Panc1 (cell line): Measurements from ENCODE around the gene SPTBN1.

ENCODE experiments used
- POLR2AphosphoS5 ChIP-seq: IDR thresholded peaks from 2 replicates; pipeline ENCODE4 v1.6.1; 2012; ENCODE audit warnings: mild to moderate bottlenecking, low read depth, low read length, moderate library complexity
- SIN3A ChIP-seq: IDR thresholded peaks from 2 replicates; pipeline ENCODE4 v1.6.1; 2012; ENCODE audit warnings: low read depth, mild to moderate bottlenecking, low read length, moderate library complexity, borderline replicate concordance; ENCODE audit not compliant: insufficient read depth
- TCF7L2 ChIP-seq: IDR thresholded peaks from 2 replicates; pipeline ENCODE4 v1.6.1; 2011; ENCODE audit warnings: mild to moderate bottlenecking, low read depth, low read length, inconsistent platforms
- TF ChIP-seq, protein P1 (sequence below): fragments of 450-650 bp; IDR thresholded peaks from 2 replicates; pipeline ENCODE4 v1.5.1; 2017; ENCODE audit warnings: mild to moderate bottlenecking
- TF ChIP-seq, protein P2 (sequence below), 2 experiments: IDR thresholded peaks; 2 replicates each; pipeline ENCODE4 v1.6.1; 2011 to 2012; ENCODE audit warnings: low read depth in 2 of 2, control low read depth in 1 of 2, low read length in 1 of 2, mild to moderate bottlenecking in 1 of 2, moderate library complexity in 1 of 2; ENCODE audit not compliant: insufficient read depth in 1 of 2

- TF ChIP-seq SIN3A (no peak), POLR2AphosphoS5 (no peak), TCF7L2 (no peak)
- TF ChIP-seq, protein P1, sequence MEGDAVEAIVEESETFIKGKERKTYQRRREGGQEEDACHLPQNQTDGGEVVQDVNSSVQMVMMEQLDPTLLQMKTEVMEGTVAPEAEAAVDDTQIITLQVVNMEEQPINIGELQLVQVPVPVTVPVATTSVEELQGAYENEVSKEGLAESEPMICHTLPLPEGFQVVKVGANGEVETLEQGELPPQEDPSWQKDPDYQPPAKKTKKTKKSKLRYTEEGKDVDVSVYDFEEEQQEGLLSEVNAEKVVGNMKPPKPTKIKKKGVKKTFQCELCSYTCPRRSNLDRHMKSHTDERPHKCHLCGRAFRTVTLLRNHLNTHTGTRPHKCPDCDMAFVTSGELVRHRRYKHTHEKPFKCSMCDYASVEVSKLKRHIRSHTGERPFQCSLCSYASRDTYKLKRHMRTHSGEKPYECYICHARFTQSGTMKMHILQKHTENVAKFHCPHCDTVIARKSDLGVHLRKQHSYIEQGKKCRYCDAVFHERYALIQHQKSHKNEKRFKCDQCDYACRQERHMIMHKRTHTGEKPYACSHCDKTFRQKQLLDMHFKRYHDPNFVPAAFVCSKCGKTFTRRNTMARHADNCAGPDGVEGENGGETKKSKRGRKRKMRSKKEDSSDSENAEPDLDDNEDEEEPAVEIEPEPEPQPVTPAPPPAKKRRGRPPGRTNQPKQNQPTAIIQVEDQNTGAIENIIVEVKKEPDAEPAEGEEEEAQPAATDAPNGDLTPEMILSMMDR, result no peak
- TF ChIP-seq, protein P2, sequence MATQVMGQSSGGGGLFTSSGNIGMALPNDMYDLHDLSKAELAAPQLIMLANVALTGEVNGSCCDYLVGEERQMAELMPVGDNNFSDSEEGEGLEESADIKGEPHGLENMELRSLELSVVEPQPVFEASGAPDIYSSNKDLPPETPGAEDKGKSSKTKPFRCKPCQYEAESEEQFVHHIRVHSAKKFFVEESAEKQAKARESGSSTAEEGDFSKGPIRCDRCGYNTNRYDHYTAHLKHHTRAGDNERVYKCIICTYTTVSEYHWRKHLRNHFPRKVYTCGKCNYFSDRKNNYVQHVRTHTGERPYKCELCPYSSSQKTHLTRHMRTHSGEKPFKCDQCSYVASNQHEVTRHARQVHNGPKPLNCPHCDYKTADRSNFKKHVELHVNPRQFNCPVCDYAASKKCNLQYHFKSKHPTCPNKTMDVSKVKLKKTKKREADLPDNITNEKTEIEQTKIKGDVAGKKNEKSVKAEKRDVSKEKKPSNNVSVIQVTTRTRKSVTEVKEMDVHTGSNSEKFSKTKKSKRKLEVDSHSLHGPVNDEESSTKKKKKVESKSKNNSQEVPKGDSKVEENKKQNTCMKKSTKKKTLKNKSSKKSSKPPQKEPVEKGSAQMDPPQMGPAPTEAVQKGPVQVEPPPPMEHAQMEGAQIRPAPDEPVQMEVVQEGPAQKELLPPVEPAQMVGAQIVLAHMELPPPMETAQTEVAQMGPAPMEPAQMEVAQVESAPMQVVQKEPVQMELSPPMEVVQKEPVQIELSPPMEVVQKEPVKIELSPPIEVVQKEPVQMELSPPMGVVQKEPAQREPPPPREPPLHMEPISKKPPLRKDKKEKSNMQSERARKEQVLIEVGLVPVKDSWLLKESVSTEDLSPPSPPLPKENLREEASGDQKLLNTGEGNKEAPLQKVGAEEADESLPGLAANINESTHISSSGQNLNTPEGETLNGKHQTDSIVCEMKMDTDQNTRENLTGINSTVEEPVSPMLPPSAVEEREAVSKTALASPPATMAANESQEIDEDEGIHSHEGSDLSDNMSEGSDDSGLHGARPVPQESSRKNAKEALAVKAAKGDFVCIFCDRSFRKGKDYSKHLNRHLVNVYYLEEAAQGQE (IDR thresholded peaks at IDR 0.05; ENCODE audit: insufficient read depth in 1 of 2, low read depth in 2 of 2, low read length in 1 of 2), result no peak
Measured at GRCh38 chr2:54591551-54591950, 135.4 kb downstream of the SPTBN1 start.
